DND-41 (cell line): ENCODE measurements around the gene NFKBIE.

Experiments
- ATAC-seq: fragments of 200-7000 bp; cut with Tn5 transposase; 3 replicates; pipeline ENCODE4 v1.9.1; 2021; ENCODE audit warnings: low read depth; ENCODE audit not compliant: insufficient read depth
- DNase-seq: peaks from one replicate; pipeline ENCODE4 v3.0.0-alpha.2; 2020
- H2AFZ ChIP-seq: 2 replicates; pipeline ENCODE4 v1.6.0; 2012; ENCODE audit warnings: low read depth, low read length
- H3K27ac ChIP-seq: 2 replicates; pipeline ENCODE4 v1.5.1; 2012; ENCODE audit warnings: low read length, inconsistent platforms
- H3K27me3 ChIP-seq: fragments of 200-600 bp; sonication (generic); 2 replicates; pipeline ENCODE4 v1.6.0; 2012; ENCODE audit warnings: low read length, mild to moderate bottlenecking, inconsistent platforms; ENCODE audit not compliant: insufficient read depth, poor library complexity
- H3K36me3 ChIP-seq: 2 replicates; pipeline ENCODE4 v1.5.1; 2012; ENCODE audit warnings: low read length, inconsistent platforms; ENCODE audit not compliant: insufficient read depth
- H3K4me1 ChIP-seq: 2 replicates; pipeline ENCODE4 v1.5.1; 2012; ENCODE audit warnings: mild to moderate bottlenecking, low read length; ENCODE audit not compliant: insufficient read depth
- H3K4me2 ChIP-seq: 2 replicates; pipeline ENCODE4 v1.6.0; 2012; ENCODE audit warnings: mild to moderate bottlenecking, moderate library complexity, low read length, inconsistent platforms; ENCODE audit not compliant: insufficient read depth
- H3K4me3 ChIP-seq, 2 experiments: fragments of 200-600 bp in 1 of 2; shearing (Covaris generic) in 1 of 2; 2 replicates each; pipeline ENCODE4 v1.5.1; 2012 to 2016; ENCODE audit warnings: inconsistent platforms in 2 of 2, low read length in 2 of 2, mild to moderate bottlenecking in 2 of 2, low read depth in 1 of 2, moderate library complexity in 1 of 2
- H3K79me2 ChIP-seq: 2 replicates; pipeline ENCODE4 v1.6.0; 2012; ENCODE audit warnings: low read length, inconsistent platforms; ENCODE audit not compliant: insufficient read depth
- H3K9ac ChIP-seq: 2 replicates; pipeline ENCODE4 v1.6.0; 2012; ENCODE audit warnings: low read depth, mild to moderate bottlenecking, inconsistent platforms, low read length, moderate library complexity
- H3K9me3 ChIP-seq: 2 replicates; pipeline ENCODE4 v1.5.1; 2012; ENCODE audit warnings: low read length, moderate library complexity, mild to moderate bottlenecking, inconsistent platforms; ENCODE audit not compliant: insufficient read depth, severe bottlenecking
- H4K20me1 ChIP-seq: 2 replicates; pipeline ENCODE4 v1.6.0; 2012; ENCODE audit warnings: low read length; ENCODE audit not compliant: insufficient read depth
- CTCF ChIP-seq: IDR thresholded peaks from 2 replicates; pipeline ENCODE4 v1.5.1; 2012; ENCODE audit warnings: borderline replicate concordance, low read length, moderate library complexity, mild to moderate bottlenecking; ENCODE audit not compliant: poor library complexity, severe bottlenecking; ENCODE audit errors: extremely low read depth
- EZH2 ChIP-seq: IDR thresholded peaks from 3 replicates; pipeline ENCODE4 v1.6.1; 2012; ENCODE audit warnings: borderline replicate concordance, low read depth, mild to moderate bottlenecking, moderate library complexity, low read length, inconsistent platforms; ENCODE audit not compliant: severe bottlenecking

The NFKBIE gene

GRCh38 chr6:44264154-44265006, 971 bp downstream of the NFKBIE start:
- Histone ChIP-seq H3K4me1 (peaks cover 33% of the 10 kb centered on the region), H3K4me3 (peak overlapping the region; percentile 65 to 79), H3K36me3 (peaks cover 30% of the 10 kb centered on the region), H3K4me2 (peak overlapping the region; percentile 78), H3K27me3 (no peaks in the 10 kb centered on the region), H3K27ac (peak overlapping the region; percentile 26), H2AFZ (peak overlapping the region; percentile 82; the same call in 1 of the 2 replicates), H3K9me3 (no peaks in the 10 kb centered on the region), H4K20me1 (peaks cover 19% of the 10 kb centered on the region), H3K79me2 (peaks cover 23% of the 10 kb centered on the region), H3K9ac (peak overlapping the region; percentile 64)
- TF ChIP-seq EZH2 (no peak), CTCF (no peak)
- peak; percentile 33 for DNase-seq
- ATAC-seq: peak; percentile 25; the same call in 2 of the 3 replicates

GRCh38 chr6:44263354-44264100, 1.8 kb downstream of the NFKBIE start:
- ATAC-seq (no peak), DNase-seq (no peak)
- Histone ChIP-seq H3K4me2 (peak overlapping the region; percentile 78), H3K79me2 (peaks cover 23% of the 10 kb centered on the region), H2AFZ (no peak overlapping the region), H3K27me3 (no peaks in the 10 kb centered on the region), H3K9ac (peak overlapping the region; percentile 64), H3K36me3 (peaks cover 38% of the 10 kb centered on the region), H3K4me3 (peak overlapping the region in 1 of 2 experiments; percentile 79; a peak in 2 of 4 replicates), H3K27ac (peak overlapping the region; percentile 49; the same call in 1 of the 2 replicates), H3K4me1 (peaks cover 33% of the 10 kb centered on the region), H3K9me3 (no peaks in the 10 kb centered on the region), H4K20me1 (peaks cover 19% of the 10 kb centered on the region)
- TF ChIP-seq EZH2 (no peak), CTCF (no peak)

GRCh38 chr6:44262467-44263353, 2.6 kb downstream of the NFKBIE start:
- no peak for DNase-seq
- Histone ChIP-seq H3K36me3 (peaks cover 42% of the 10 kb centered on the region), H3K27ac (peak overlapping the region; percentile 49), H3K4me2 (peak overlapping the region; percentile 78; the same call in 1 of the 2 replicates), H3K4me3 (no peak overlapping the region), H3K27me3 (no peaks in the 10 kb centered on the region), H3K4me1 (peaks cover 38% of the 10 kb centered on the region), H3K9me3 (no peaks in the 10 kb centered on the region), H4K20me1 (peaks cover 19% of the 10 kb centered on the region), H3K79me2 (peaks cover 23% of the 10 kb centered on the region), H2AFZ (no peak overlapping the region), H3K9ac (peak overlapping the region; percentile 64; the same call in 1 of the 2 replicates)
- no peak for TF ChIP-seq CTCF
- no peak for TF ChIP-seq EZH2
- no peak for ATAC-seq
